GM12801 (cell line): Measurements from ENCODE around the gene YY1.

Source experiments
- CTCF ChIP-seq: IDR thresholded peaks from one replicate; pipeline ENCODE4 v1.5.1; 2011; ENCODE audit warnings: control low read depth; ENCODE audit not compliant: insufficient read length; ENCODE audit errors: extremely low read depth

The YY1 gene

DNA sequence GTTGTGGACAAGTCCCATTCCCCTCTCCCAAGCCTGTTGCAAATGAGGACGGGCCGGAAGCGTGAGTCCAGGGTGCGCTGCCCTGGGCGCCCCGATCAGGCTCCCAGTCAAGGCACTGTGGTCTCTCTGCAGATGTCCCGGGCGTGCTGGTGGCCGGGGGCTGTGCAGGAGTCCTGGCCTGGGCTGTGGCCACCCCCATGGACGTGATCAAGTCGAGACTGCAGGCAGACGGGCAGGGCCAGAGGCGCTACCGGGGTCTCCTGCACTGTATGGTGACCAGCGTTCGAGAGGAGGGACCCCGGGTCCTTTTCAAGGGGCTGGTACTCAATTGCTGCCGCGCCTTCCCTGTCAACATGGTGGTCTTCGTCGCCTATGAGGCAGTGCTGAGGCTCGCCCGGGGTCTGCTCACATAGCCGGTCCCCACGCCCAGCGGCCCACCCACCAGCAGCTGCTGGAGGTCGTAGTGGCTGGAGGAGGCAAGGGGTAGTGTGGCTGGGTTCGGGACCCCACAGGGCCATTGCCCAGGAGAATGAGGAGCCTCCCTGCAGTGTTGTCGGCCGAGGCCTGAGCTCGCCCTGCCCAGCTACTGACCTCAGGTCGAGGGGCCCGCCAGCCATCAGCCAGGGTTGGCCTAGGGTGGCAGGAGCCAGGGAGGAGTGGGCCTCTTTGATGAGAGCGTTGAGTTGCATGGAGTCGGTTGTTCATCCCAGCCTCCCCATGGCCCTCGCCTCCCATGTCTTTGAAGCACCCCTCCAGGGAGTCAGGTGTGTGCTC lies 90.5 kb downstream of the YY1 start:
- no peak for TF ChIP-seq CTCF

DNA sequence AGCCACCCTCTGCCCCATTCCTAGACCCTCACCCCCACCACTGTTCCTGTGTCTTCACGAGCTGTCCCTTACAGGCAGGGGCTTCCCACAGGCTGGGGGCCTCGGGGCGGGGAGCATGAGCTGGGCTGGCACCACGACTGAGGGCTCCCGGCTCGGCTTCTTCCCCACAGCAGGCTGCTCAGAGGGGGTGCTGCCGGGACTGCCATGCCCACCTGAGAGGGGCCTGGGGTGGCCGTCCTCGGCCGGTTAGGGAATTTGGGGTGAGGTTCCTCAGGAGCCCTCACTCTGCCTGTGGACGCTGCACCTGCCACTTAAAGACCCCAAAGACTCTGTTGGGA lies 91.0 kb downstream of the YY1 start:
- TF ChIP-seq CTCF = no peak

DNA sequence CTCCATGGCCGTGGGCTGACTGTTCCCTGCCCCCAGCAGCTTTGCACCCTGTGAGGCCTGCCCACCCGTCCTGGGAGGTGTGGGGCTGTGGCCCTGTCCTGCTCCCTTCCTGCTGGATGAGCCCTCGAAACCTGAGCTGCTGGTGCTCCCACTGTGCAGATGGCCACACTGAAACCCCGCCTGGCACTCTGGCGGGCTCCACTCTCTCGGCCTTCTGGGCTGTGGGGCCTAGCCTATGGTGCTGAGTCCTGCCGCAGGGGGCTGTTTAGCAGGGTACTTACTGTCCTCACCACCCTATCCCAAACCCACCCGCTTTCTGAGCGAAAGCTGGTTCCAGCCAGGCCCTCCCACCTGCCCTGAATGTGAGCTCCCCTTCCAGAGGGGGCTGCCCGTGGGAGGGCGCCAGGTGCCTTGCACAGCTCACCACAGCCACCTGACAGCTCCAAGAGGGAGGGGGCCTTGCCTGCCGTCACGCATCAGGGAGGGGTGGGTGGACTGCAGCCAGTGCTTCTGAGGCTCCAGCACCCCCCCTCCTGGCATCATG lies 91.5 kb downstream of the YY1 start:
- no peak for TF ChIP-seq CTCF

DNA sequence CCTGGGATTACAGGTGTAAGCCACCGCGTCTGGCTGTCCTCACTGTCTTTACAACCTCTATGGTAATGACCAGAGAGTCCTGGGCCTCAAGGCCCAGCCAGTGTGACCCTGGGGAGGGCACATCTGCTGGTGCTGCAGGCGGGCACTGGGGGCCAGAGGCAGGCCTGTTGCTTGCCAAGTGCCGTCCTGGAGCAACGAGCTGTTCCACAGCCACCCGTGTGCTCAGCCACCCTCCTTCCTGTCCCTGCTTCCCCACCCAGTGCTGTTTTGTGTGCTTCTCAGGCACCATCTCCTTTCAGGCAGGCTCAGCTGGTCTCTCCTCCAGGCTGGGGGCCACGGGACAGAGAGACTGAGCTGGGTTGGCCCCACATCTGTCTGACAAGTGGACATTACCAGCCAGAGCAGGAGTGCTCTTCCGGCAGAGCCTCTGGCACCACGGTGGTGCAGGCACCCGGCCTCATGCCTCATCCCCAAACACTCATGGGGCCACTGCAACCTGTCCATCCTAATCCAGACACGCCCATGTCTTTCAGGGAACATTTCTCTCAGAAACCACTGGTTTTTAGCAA lies 93.2 kb downstream of the YY1 start:
- no peak for TF ChIP-seq CTCF
